Activated CD8-positive, alpha-beta memory T cell treated with anti-CD3 and anti-CD28 coated beads for 36 hours (primary cell): Measurements from ENCODE around the gene APOBEC4. TPM values are rescaled to one million over a fixed set of nuclear protein-coding genes. Genes with fewer than 3 reads are reported as not detected.
"Not testable (repeated sequence)": the region's sequence is repeated elsewhere in the genome, so short reads cannot be mapped to it uniquely, and the experiment has no call there.

Experiments
- CTCF ChIA-PET: fragments of 350-600 bp; sonication (Branson Sonifier 250); formaldehyde crosslinking; loops from one replicate; lab custom pipeline; 2021; ENCODE audit warnings: antibody characterized with exemption; lab: Charles Lee
- POLR2A ChIA-PET: fragments of 350-600 bp; sonication (Branson Sonifier 250); formaldehyde crosslinking; loops from one replicate; lab custom pipeline; 2021; ENCODE audit warnings: antibody characterized with exemption; lab: Charles Lee
- total RNA-seq, 2 experiments: library from RNA; stranded (reverse); gene quantifications; one replicate each; pipeline ENCODE4 v1.2.3, GENCODE V29; 2021

Gene APOBEC4
- total RNA-seq, 2 experiments from 2014 or later = not detected

GRCh38 chr1:183612975-183613374, 40.1 kb downstream of the APOBEC4 start:
- POLR2A ChIA-PET, CTCF ChIA-PET: not testable (repeated sequence)

GRCh38 chr1:183612407-183612806, 40.7 kb downstream of the APOBEC4 start:
- CTCF ChIA-PET = no interaction called here
- POLR2A ChIA-PET = no interaction called here

- CTCF ChIA-PET = no interaction called here
- POLR2A ChIA-PET = no interaction called here
Measured at GRCh38 chr1:183611021-183611420, 42.1 kb downstream of the APOBEC4 start.

GRCh38 chr1:183609759-183610452, 43.2 kb downstream of the APOBEC4 start:
- ChIA-PET POLR2A (no interaction called here), CTCF (interaction anchor here (0.5 kb wide), 1 partner anchor 30 kb away, joined by 3 read pairs; no protein-coding TSS in a partner anchor)

- ChIA-PET POLR2A (no interaction called here), CTCF (interaction anchor here (0.5 kb wide), 1 partner anchor 29 kb away, joined by 3 read pairs; no protein-coding TSS in a partner anchor)
Measured at GRCh38 chr1:183609313-183609712, 43.8 kb downstream of the APOBEC4 start.

GRCh38 chr1:183607322-183607980, 45.7 kb downstream of the APOBEC4 start:
- CTCF ChIA-PET = no interaction called here
- POLR2A ChIA-PET = no interaction called here

- ChIA-PET CTCF (no interaction called here), POLR2A (no interaction called here)
Measured at GRCh38 chr1:183605904-183606303, 47.2 kb downstream of the APOBEC4 start.

- ChIA-PET POLR2A (no interaction called here), CTCF (no interaction called here)
Measured at GRCh38 chr1:183604815-183605214, 48.3 kb downstream of the APOBEC4 start.

GRCh38 chr1:183604038-183604808, 48.9 kb downstream of the APOBEC4 start:
- ChIA-PET POLR2A (no interaction called here), CTCF (no interaction called here)

- POLR2A ChIA-PET = no interaction called here
- CTCF ChIA-PET = no interaction called here
Measured at GRCh38 chr1:183602510-183602909, 50.6 kb downstream of the APOBEC4 start.

GRCh38 chr1:183600634-183601033, 52.5 kb downstream of the APOBEC4 start:
- CTCF ChIA-PET = interaction anchor here (1.4 kb wide), 1 partner anchor 10 kb away, joined by 4 read pairs; the partner anchor contains the start of gene NCF2
- POLR2A ChIA-PET = no interaction called here

- POLR2A ChIA-PET = no interaction called here
- CTCF ChIA-PET = interaction anchor here (1.4 kb wide), 1 partner anchor 10 kb away, joined by 4 read pairs; the partner anchor contains the start of gene NCF2
Measured at GRCh38 chr1:183600136-183600535, 53.0 kb downstream of the APOBEC4 start.

GRCh38 chr1:183598386-183598785, 54.7 kb downstream of the APOBEC4 start:
- ChIA-PET POLR2A (no interaction called here), CTCF (interaction anchor here (0.8 kb wide), 1 partner anchor 86 kb away, joined by 3 read pairs; no protein-coding TSS in a partner anchor)

- CTCF ChIA-PET = interaction anchor here (0.8 kb wide), 1 partner anchor 87 kb away, joined by 3 read pairs; no protein-coding TSS in a partner anchor
- POLR2A ChIA-PET = no interaction called here
Measured at GRCh38 chr1:183597656-183598347, 55.3 kb downstream of the APOBEC4 start.

GRCh38 chr1:183596500-183596899, 56.6 kb downstream of the APOBEC4 start:
- ChIA-PET POLR2A (no interaction called here), CTCF (interaction anchor here (0.7 kb wide), 1 partner anchor 43 kb away, joined by 3 read pairs; no protein-coding TSS in a partner anchor)
